Calu3 (cell line): ENCODE data around the gene MAP1LC3A. TPM values are rescaled to one million over a fixed set of nuclear protein-coding genes. Genes with fewer than 3 reads are reported as not detected.

Experiments used
- BruUV-seq: library from RNA; stranded (reverse); fragments of 400-500 nt; replicated peaks from 2 replicates; lab custom pipeline; 2021; lab: Mats Ljungman, UMichigan
- CTCF ChIA-PET: fragments of 300-600 bp; sonication (Branson Sonifier 250); formaldehyde crosslinking; loops from one replicate; lab custom pipeline; 2022; ENCODE audit warnings: antibody characterized with exemption; lab: Charles Lee
- DNase-seq: peaks from one replicate; pipeline ENCODE4 v3.0.0; 2022
- H3K27ac Mint-ChIP-seq: one replicate; pipeline ENCODE4 v1.8.0; 2022; ENCODE audit warnings: mixed read lengths; ENCODE audit not compliant: unreplicated experiment
- H3K27me3 Mint-ChIP-seq: one replicate; pipeline ENCODE4 v1.8.0; 2022; ENCODE audit warnings: mixed read lengths; ENCODE audit not compliant: unreplicated experiment
- H3K36me3 Mint-ChIP-seq: one replicate; pipeline ENCODE4 v1.8.0; 2022; ENCODE audit warnings: mild to moderate bottlenecking, moderate library complexity, mixed read lengths; ENCODE audit not compliant: insufficient read depth, unreplicated experiment
- H3K4me1 Mint-ChIP-seq: one replicate; pipeline ENCODE4 v1.8.0; 2022; ENCODE audit warnings: mild to moderate bottlenecking, low read depth, mixed read lengths; ENCODE audit not compliant: unreplicated experiment
- H3K4me3 Mint-ChIP-seq: one replicate; pipeline ENCODE4 v1.8.0; 2022; ENCODE audit warnings: mild to moderate bottlenecking, low read depth, moderate library complexity, mixed read lengths; ENCODE audit not compliant: unreplicated experiment
- H3K9me3 Mint-ChIP-seq: one replicate; pipeline ENCODE4 v1.8.0; 2022; ENCODE audit warnings: low read depth, mixed read lengths; ENCODE audit not compliant: unreplicated experiment
- CTCF ChIP-seq: fragments of 200-600 bp; IDR thresholded peaks from one replicate; pipeline ENCODE4 v1.8.0; 2022; ENCODE audit warnings: antibody characterized with exemption; ENCODE audit not compliant: unreplicated experiment
- intact Hi-C: fragments of 100-400 bp; cut with micrococcal nuclease; formaldehyde crosslinking; loops from one replicate; pipeline ENCODE4 v1.10.0; 2022; ENCODE audit not compliant: unreplicated experiment
- total RNA-seq: library from RNA; stranded (reverse); gene quantifications from 2 replicates; pipeline ENCODE4 v1.2.3, GENCODE V29; 2022

Gene MAP1LC3A
- total RNA-seq, 1 experiment from 2014 or later: 0.78 TPM

GRCh38 chr20:34579979-34580940, 21.7 kb downstream of the MAP1LC3A start:
- H3K4me3 Mint-ChIP-seq: no peak overlapping the region
- H3K9me3 Mint-ChIP-seq: no peaks in the 10 kb centered on the region
- no TSS peak for BruUV-seq
- intact Hi-C loops: loop anchor here (1.0 to 2.0 kb wide), 3 partner anchors 128 to 193 kb away; no protein-coding TSS in a partner anchor
- no peak overlapping the region for H3K27ac Mint-ChIP-seq
- no peaks in the 10 kb centered on the region for H3K27me3 Mint-ChIP-seq
- CTCF ChIA-PET: interaction anchor here (0.8 to 2.6 kb wide), 3 partner anchors 128 to 189 kb away, joined by 3 to 34 read pairs (median 19); no protein-coding TSS in a partner anchor
- no peak for TF ChIP-seq CTCF
- no peak for DNase-seq
- peaks cover 17% of the 10 kb centered on the region for H3K4me1 Mint-ChIP-seq
- H3K36me3 Mint-ChIP-seq: no peaks in the 10 kb centered on the region

- H3K27ac Mint-ChIP-seq: no peak overlapping the region
- CTCF ChIA-PET: interaction anchor here (1.0 to 2.6 kb wide), 2 partner anchors 10 to 188 kb away, joined by 3 to 34 read pairs; no protein-coding TSS in a partner anchor
- intact Hi-C loops: no loop called here
- no peak for TF ChIP-seq CTCF
- BruUV-seq: no TSS peak
- H3K4me3 Mint-ChIP-seq: no peak overlapping the region
- DNase-seq: no peak
- H3K27me3 Mint-ChIP-seq: no peaks in the 10 kb centered on the region
- no peaks in the 10 kb centered on the region for H3K9me3 Mint-ChIP-seq
- peaks cover 17% of the 10 kb centered on the region for H3K4me1 Mint-ChIP-seq
- H3K36me3 Mint-ChIP-seq: no peaks in the 10 kb centered on the region
Observed at GRCh38 chr20:34581341-34582184, 23.0 kb downstream of the MAP1LC3A start.

GRCh38 chr20:34582221-34582620, 23.7 kb downstream of the MAP1LC3A start:
- Mint-ChIP-seq H3K27me3 (no peaks in the 10 kb centered on the region), H3K36me3 (no peaks in the 10 kb centered on the region), H3K4me3 (no peak overlapping the region), H3K9me3 (no peaks in the 10 kb centered on the region), H3K27ac (no peak overlapping the region), H3K4me1 (peaks cover 17% of the 10 kb centered on the region)
- no peak for DNase-seq
- CTCF ChIA-PET: interaction anchor here (0.9 to 1.2 kb wide), 3 partner anchors 9 to 187 kb away, joined by 3 to 4 read pairs (median 3); no protein-coding TSS in a partner anchor
- intact Hi-C loops: no loop called here
- TF ChIP-seq CTCF: no peak
- BruUV-seq: no TSS peak

- no TSS peak for BruUV-seq
- Mint-ChIP-seq H3K36me3 (no peaks in the 10 kb centered on the region), H3K9me3 (no peaks in the 10 kb centered on the region), H3K4me3 (no peak overlapping the region), H3K4me1 (peaks cover 17% of the 10 kb centered on the region), H3K27ac (no peak overlapping the region), H3K27me3 (no peaks in the 10 kb centered on the region)
- CTCF ChIA-PET: interaction anchor here (0.5 to 1.4 kb wide), 6 partner anchors 13 to 187 kb away, joined by 3 to 6 read pairs (median 4); no protein-coding TSS in a partner anchor
- intact Hi-C loops: no loop called here
- TF ChIP-seq CTCF: no peak
- DNase-seq: no peak
Observed at GRCh38 chr20:34582911-34583310, 24.4 kb downstream of the MAP1LC3A start.
